ENCODE data around the gene ADARB1.

DNA sequence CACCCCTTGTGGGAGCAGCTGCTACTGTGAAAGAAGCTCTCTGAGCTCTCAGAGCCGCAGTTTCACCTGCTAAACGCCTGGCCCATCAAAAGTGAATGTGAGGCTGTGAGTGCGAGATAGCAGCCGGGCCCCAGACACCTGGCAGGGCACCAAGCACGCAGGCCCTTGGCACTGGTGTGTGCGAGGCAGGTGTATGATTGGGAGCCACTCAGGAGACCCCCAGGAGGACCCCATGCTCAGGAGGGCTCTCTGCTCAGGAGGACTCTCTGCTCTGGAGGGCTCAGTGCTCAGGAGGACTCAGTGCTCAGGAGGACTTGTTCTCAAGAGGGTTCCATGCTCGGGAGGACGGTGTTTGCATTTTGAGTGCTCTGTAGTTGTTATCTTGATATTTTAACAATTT lies 14.3 kb upstream of the ADARB1 start:
- TF ChIP-seq, protein P1, sequence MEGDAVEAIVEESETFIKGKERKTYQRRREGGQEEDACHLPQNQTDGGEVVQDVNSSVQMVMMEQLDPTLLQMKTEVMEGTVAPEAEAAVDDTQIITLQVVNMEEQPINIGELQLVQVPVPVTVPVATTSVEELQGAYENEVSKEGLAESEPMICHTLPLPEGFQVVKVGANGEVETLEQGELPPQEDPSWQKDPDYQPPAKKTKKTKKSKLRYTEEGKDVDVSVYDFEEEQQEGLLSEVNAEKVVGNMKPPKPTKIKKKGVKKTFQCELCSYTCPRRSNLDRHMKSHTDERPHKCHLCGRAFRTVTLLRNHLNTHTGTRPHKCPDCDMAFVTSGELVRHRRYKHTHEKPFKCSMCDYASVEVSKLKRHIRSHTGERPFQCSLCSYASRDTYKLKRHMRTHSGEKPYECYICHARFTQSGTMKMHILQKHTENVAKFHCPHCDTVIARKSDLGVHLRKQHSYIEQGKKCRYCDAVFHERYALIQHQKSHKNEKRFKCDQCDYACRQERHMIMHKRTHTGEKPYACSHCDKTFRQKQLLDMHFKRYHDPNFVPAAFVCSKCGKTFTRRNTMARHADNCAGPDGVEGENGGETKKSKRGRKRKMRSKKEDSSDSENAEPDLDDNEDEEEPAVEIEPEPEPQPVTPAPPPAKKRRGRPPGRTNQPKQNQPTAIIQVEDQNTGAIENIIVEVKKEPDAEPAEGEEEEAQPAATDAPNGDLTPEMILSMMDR (optimal IDR thresholded peaks at IDR 0.05 in 1 of 3, IDR thresholded peaks at IDR 0.05 in 1 of 3, conservative IDR thresholded peaks at IDR 0.05 in 1 of 3; ENCODE audit: extremely low read depth in 1 of 3, insufficient read depth in 2 of 3, low read length in 3 of 3), result no peak
- TF ChIP-seq EZH2 (IDR thresholded peaks at IDR 0.05; ENCODE audit: low read length), result no peak
